ENCODE data around the gene KLHDC3. TPM values are rescaled to one million over a fixed set of nuclear protein-coding genes. Genes with fewer than 3 reads are reported as not detected.
"Not testable (repeated sequence)": the region's sequence is repeated elsewhere in the genome, so short reads cannot be mapped to it uniquely, and the experiment has no call there.

KLHDC3 gene
- total RNA-seq, 2 donors from 2014 or later, result 43.7 to 44.1 TPM

GRCh38 chr6:42984924-42985475 lies 29.0 kb upstream of the KLHDC3 start:
- no peak for DNase-seq (ENCODE audit: low spot score)
- intact Hi-C loops (cut with DNase I), result no loop called here

DNA sequence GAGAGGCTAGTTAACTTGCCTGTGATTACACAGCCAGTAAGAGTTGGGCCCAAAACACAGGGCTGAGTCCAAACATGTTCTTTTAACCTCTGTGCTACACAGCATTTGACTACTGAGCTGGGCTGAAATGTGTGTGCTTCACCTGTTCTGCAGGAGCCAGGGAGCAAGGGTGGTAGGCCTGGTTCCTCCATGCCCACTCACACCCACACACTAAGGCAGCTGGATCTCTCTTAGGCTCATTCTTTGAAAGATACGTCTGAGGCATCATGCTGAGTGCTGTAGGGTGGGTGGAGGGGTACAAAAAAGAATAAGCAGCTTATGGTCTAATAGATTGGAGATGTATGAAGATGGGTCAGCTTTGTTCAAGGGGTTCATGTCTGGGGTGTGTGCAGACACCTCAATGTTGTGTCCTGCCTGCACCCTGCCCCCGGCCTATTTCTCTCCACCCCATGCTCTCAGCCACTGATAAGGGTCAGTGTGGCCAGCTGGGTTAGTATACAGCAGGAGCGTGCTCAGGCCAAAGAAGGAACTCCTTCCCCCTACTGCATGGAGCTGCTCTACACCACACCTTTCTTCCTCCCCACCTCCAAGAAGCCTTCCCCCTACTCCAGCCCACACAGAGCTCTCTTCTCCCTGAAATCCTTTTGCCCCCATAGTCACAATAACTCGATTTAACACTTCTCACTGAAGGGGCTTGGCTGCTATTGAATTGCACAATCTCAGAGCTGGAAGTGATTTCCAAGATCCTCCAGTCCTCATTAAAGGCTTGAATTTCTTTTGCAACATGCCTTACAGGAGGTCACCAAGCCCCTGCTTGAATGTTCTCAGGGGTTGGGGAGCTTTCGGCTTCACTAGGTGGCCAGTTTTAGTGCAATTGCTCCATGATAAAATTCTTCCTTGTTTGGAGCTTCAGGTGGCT lies 26.3 kb upstream of the KLHDC3 start:
- intact Hi-C loops (cut with DNase I), result no loop called here
- no peak for DNase-seq (ENCODE audit: low spot score)

GRCh38 chr6:42988486-42989020 lies 25.5 kb upstream of the KLHDC3 start:
- intact Hi-C loops (cut with DNase I), result no loop called here
- no peak for DNase-seq (ENCODE audit: low spot score)

GRCh38 chr6:42989923-42990322 lies 24.1 kb upstream of the KLHDC3 start:
- intact Hi-C loops (cut with DNase I), result no loop called here
- no peak for DNase-seq (ENCODE audit: low spot score)

DNA sequence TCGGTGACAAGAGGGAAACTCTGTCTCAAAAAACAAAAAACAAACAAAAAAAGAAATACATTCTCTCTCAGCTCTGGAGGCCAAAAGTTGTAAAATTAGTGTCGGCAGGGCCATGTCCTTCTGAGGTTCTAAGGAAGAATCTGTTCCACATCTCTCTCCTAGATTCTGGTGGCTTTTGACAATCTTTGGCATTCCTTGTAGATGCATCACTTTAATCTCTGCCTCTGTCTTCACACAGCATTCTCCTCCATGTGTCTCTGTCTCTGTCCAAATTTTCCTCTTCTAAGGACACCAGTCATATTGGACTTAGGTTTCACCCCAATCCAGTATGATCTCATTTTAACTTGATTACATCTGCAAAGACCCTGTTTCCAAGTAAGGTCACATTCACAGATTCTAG lies 20.6 kb upstream of the KLHDC3 start:
- intact Hi-C loops (cut with DNase I), result no loop called here
- no peak for DNase-seq (ENCODE audit: low spot score)

DNA sequence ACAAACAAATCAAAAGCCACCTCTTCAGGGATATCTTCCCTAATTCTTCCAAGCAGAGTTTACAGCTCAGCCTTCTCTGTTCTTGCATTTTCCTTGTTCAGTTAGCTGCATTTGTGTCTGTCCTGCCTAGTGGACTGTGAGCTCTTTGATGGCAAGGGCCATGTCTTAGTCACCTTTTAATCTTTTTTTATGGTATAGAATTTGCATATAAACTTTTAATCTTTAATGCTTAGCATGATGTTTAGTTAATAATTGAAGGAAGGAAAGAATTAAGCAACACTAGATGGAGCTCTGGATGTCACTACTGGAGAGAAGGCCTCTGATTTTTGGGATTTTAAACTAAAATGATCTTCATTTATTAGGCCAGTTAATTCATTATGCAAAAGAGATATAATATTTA lies 17.5 kb upstream of the KLHDC3 start:
- intact Hi-C loops (cut with DNase I), result no loop called here

DNA sequence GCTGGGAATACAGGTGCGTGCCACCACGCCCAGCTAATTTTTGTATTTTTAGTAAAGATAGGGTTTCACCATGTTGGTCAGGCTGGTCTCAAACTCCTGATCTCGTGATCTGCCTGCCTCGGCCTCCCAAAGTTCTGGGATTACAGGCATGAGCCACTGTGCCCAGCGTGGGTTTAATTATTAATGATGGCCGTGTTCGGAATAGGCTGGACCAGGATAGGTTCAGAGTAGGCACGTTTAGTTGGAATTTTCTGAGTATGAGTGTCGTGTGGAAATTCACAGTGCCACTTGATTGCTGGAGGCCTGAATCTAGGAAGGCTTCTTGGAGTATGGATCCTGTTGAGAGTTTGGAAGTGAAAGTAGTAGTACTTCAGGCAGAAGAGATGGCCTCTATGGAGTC lies 15.8 kb upstream of the KLHDC3 start:
- DNase-seq (ENCODE audit: low spot score); intact Hi-C loops (cut with DNase I): not testable (repeated sequence)

More for the DNA sequence above, 17.5 kb upstream of the KLHDC3 start:
- DNase-seq (ENCODE audit: low spot score), result no peak

DNA sequence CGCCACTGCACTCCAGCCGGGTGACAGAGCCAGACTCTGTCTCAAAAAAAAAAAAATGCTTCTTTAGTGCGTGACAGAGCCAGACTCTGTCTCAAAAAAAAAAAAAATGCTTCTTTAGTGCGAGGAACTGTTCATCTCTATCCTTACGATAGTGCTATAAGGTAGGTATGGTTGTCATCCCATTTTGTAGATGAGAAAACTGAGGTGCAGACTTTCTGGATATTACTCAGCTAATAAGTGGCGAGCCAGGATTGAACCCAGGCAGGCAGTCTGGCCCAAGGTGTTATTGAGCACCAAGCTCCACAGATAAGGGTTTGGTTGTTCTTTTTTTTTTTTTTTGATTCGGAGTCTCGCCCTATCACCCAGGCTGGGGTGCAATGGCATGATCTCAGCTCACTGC lies 12.2 kb upstream of the KLHDC3 start:
- intact Hi-C loops (cut with DNase I), result loop anchor here in 1 of 2 donors (10.0 kb wide), 1 partner anchor 123 kb away; no protein-coding TSS in a partner anchor
- no peak for DNase-seq (ENCODE audit: low spot score)

DNA sequence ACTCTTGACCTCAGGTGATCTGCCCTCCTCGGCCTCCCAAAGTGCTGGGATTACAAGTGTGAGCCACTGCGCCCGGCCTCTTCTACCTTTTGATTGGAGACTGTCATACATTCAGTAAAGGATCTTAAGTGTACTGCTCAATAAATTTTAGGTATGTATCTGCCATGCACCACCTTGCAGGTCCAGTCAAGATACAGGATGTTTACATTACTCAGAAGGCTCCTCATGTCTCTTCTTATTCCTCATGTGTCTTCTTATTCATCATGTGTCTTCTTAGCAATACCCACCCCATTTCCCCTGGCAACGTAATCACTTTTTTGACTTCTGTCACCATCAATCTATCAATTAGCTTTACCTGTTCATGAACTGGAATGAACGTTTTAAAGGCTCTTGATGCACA lies 8.2 kb upstream of the KLHDC3 start:
- DNase-seq (ENCODE audit: low spot score), result no peak
- intact Hi-C loops (cut with DNase I), result loop anchor here in 1 of 2 donors (10.0 kb wide), 1 partner anchor 119 kb away; no protein-coding TSS in a partner anchor

DNA sequence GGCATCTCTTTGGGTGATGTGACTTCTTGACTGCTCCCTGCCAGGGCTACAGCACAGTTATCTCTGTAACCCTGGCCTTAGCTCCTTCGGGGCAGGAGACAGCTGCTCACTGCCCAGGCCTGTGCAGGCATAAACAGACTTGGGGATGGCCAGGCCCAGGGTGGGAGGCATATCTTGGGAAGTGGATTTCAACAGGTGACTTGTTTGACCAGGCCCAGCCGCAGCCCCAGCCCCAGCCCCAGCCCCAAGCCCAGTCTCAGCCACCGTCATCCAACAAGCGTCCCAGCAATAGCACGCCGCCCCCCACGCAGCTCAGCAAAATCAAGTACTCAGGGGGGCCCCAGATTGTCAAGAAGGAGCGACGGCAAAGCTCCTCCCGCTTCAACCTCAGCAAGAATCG lies 7.8 kb upstream of the KLHDC3 start:
- intact Hi-C loops (cut with DNase I), result loop anchor here in 1 of 2 donors (10.0 kb wide), 1 partner anchor 119 kb away; no protein-coding TSS in a partner anchor
- no peak for DNase-seq (ENCODE audit: low spot score)

- no peak for DNase-seq (ENCODE audit: low spot score)
- intact Hi-C loops (cut with DNase I), result loop anchor here in 1 of 2 donors (10.0 kb wide), 1 partner anchor 118 kb away; no protein-coding TSS in a partner anchor
These were observed 6.9 kb upstream of the KLHDC3 start for GRCh38 chr6:43007126-43007525.

DNA sequence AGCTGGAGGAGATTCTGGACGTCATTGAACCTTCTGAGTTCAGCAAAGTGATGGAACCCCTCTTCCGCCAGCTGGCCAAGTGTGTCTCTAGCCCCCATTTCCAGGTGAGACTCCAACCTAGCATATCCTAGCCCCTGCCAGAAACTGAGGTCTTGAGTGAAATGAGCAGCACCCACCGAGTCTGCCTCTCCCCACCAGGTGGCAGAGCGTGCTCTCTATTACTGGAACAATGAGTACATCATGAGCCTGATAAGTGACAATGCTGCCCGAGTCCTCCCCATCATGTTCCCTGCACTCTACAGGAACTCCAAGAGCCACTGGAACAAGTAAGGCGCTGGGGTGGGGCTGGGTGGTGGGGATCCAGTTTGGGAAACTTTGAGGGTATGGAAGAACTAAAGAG lies 4.9 kb upstream of the KLHDC3 start:
- intact Hi-C loops (cut with DNase I), result loop anchor here in 1 of 2 donors (10.0 kb wide), 1 partner anchor 116 kb away; no protein-coding TSS in a partner anchor

GRCh38 chr6:43011207-43011606 lies 2.8 kb upstream of the KLHDC3 start:
- intact Hi-C loops (cut with DNase I), result no loop called here
- no peak for DNase-seq (ENCODE audit: low spot score)

More for the DNA sequence above, 4.9 kb upstream of the KLHDC3 start:
- DNase-seq (ENCODE audit: low spot score), result no peak

GRCh38 chr6:43012364-43012763 lies 1.7 kb upstream of the KLHDC3 start:
- no peak for DNase-seq (ENCODE audit: low spot score)
- intact Hi-C loops (cut with DNase I), result no loop called here

- intact Hi-C loops (cut with DNase I), result no loop called here
- DNase-seq (ENCODE audit: low spot score), result no peak
These were observed 779 bp upstream of the KLHDC3 start for GRCh38 chr6:43013097-43013842.

GRCh38 chr6:43014434-43014909 lies 423 bp downstream of the KLHDC3 start:
- intact Hi-C loops (cut with DNase I), result no loop called here
- DNase-seq (ENCODE audit: low spot score), result no peak

DNA sequence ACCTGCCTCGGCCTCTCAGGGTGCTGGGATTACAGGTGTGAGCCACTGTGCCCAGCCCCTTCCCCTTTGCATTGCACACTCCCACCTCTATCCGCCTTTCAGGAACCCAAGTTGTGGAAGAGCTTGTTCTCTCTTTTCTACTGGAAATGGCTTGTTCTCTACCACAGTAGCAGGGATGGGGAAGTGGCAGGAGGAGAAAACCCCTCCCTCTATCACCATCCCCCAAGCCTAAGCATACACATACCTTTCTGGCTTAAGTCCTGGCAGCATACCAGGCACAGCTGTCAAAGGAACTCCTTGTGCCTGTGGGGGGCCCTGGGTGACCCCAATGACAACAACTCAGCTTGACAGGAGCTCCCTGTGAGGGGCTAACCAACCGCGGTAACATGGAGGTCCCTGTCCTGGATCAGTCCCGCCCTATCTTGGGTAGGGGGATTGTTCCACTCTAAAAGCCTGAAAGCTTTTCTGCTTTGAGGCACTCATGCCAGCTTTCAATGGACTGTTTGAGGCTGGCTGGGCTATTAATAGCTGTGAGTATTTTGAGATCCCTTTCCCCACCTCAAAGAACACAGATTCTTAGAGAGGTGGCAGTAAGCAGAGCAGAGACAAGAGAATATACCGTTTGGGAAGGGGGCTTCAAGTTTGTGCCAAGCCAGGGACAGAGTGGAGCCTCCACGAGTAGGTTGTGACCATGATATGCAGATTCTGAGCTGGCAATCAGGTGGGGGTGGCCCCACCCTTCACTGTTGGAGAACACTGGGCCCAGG lies 2.3 kb downstream of the KLHDC3 start:
- intact Hi-C loops (cut with DNase I), result no loop called here
- DNase-seq (ENCODE audit: low spot score), result no peak

- no peak for DNase-seq (ENCODE audit: low spot score)
- intact Hi-C loops (cut with DNase I), result no loop called here
These were observed 2.9 kb downstream of the KLHDC3 start for GRCh38 chr6:43016943-43017334.

DNA sequence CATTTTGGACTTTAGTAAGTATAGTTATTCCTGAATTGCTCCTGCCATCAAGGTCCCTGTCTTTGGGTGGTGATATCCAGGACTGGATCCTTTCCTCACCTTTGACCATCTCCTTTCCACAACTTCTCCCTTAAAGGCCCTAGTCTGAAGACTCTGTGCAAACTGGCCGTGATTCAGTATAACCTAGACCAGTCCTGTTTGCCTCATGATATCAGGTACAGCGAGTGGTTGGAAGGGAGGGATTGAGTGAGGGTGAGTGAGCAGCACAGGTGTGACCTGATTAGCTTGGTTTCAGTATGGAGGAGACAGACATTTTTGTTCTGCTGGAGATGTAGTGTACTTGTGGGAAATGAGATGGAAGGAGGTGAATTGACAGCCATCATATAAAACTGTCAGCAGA lies 5.1 kb downstream of the KLHDC3 start:
- intact Hi-C loops (cut with DNase I), result no loop called here

More for the DNA sequence above, 5.1 kb downstream of the KLHDC3 start:
- no peak for DNase-seq (ENCODE audit: low spot score)

All from posterior vena cava (tissue), 2 donors.